Activated T-cell treated with anti-CD3 and anti-CD28 coated beads, Interleukin-2, amount 50 U/mL, for 1 hour (primary cell): Measurements from ENCODE around the gene CLEC20A.
A peak's percentile ranks its signal among the peaks of the same experiment; 100 is the strongest.
"Not testable (repeated sequence)": the region's sequence is repeated elsewhere in the genome, so short reads cannot be mapped to it uniquely, and the experiment has no call there.

Experiments used
- DNase-seq: peaks from one replicate; pipeline ENCODE4 v3.0.0-alpha.2; 2020

The CLEC20A gene

GRCh38 chr1:178528953-178529335 is 32.2 kb upstream of the CLEC20A start:
- DNase-seq = no peak

DNA sequence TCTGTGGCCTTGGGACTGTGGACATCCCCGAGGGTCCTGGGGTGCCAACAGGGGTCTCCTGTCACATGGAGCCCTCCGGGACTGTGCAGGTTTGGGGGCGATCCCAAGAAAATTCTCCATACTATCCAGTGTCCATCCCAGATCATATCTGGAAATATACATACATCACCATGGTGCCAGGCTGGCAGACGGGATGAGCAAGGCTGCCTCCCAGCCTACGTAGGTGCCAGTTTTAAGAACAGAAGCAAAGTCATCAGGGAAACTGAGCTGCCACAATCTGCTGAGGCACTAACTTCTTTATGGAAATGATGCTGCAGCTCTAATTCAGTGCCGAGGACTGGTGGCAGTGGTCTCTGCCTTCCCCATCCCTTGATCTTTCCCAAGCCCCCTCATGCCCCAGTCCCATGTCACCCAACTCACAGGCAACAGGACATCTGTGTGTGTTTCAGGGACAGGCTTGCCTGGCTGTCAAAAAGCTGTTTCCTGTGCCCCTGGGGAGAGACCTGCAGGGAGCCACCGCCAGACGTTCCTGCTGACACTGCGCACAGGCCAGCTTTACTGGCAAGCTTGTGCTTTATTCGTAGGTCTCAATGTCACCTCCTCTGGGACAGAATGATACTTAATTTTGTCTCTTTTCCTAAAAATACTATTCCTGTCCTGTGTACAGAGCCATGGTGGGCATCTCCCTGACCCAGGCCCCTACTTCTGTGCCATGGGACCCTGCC is 31.6 kb upstream of the CLEC20A start:
- no peak for DNase-seq

DNA sequence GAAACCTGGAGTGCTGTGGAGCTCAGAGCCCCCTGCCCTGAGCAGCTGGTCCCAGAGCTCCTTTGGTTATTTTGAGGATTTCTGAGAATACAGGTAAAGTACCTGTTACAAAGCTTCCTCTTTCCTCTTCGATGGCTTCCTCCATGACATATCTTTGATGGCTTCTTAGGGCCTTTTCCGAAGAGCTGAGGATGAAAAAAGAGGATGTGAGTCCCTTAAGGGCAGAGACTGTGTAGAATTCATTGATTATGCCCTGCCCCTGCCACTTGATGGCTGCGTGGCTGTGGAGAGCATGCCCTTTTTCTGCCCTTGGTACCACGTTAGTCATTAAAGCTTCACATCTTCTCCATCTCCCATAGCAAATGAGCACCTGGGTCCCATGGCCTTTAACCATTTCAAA is 30.4 kb upstream of the CLEC20A start:
- no peak for DNase-seq

- no peak for DNase-seq
Measured at GRCh38 chr1:178521241-178521640, 24.5 kb upstream of the CLEC20A start.

DNA sequence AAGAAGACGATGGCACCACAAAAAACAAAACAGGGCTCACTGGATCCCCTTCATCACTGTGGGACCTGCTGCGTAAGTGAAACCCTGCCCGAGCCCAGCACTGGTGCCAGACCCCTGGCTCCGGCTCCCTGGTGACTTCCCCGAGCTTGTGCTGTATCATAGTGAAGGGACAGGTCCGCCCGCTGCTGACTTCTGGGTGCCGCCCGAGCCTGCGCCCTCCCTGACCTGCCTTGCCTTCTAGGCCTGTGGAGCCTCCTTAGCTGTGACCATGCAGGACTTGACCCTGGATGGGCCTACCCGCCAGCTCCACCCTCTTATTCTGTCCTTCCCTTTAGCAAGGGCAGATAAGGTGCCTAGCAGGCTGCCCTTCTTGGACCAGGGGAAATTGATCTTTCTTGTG is 24.0 kb upstream of the CLEC20A start:
- DNase-seq = no peak

- DNase-seq = no peak
Measured at GRCh38 chr1:178518894-178519293, 22.1 kb upstream of the CLEC20A start.

DNA sequence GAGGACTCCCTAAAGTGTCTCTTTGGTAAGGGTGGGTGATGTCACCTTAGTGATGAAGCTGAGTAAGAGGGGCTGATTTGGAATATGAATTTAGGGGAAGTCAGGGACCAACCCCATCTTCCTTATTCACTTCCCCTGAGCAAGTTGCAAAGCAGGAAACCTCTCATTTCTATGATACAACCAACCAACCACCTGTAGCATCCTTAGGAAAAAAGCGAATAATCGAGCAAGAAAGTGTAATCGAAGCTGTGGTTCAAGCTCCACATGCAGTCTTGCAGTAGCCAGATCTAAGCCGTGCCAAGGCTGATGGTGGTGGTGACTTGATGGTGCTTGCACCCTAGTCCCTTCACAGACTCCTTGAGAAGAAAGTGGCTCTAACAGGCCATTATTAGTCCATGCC is 19.3 kb upstream of the CLEC20A start:
- no peak for DNase-seq

- DNase-seq = no peak
Measured at GRCh38 chr1:178513278-178513983, 16.7 kb upstream of the CLEC20A start.

DNA sequence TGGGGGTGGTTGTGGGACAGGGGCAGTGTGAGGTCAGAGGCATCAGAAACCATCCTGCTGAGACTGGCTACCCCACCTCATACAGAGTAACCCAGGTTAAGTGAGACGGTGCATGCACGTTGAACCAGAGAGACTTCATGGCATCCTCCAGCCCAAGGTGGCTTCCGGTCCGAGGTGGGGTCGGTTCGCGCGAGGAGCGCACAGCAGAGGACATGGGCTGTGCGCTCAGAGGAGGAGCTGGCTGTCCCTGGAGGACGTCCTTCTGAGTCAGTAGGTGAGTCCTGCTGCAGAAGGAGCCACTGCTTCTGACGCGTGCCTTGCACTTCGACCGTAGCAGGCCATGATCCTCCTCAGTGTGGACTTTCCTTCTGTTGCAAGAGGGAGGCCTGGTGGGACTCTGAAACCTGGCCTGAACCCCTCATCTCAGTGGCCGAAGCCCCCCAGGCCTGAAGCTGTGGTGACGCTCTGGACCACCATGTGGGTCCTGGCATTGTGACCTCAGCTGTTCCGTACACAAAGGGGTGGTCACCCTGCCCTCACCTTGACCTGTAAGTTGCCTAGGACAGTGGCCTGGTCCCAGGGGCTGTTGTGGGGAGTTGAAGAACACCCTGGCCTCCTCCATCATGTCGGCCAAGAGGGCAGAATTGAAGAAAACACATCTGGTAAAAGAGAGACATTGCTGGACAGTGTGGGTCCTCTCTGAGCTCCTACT is 16.0 kb upstream of the CLEC20A start, which contains the start of gene TEX35:
TEX35 (plus strand) TSS at position 544 of the 712 bp plus-strand sequence; CDS start at position 624, 80 bp downstream.
- no peak for DNase-seq

DNA sequence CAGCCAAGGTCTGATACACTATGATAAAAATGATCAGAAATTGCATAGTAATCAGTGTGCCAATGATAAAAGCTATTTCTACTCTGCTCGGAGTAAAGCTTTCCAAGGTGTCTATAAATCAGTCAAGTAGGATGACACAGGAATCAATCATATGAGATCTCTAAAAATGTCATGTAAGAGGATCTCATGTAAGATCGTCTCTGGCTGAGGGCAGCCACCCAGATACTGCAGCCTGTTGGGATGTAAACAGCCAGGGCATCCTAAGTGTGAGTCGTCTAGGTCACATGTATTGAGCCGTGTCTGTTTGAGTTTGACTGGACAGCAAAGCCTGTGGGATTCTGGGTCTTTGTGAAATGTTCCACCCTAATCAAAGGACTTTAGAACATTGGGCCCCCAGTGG is 13.4 kb upstream of the CLEC20A start:
- no peak for DNase-seq

DNA sequence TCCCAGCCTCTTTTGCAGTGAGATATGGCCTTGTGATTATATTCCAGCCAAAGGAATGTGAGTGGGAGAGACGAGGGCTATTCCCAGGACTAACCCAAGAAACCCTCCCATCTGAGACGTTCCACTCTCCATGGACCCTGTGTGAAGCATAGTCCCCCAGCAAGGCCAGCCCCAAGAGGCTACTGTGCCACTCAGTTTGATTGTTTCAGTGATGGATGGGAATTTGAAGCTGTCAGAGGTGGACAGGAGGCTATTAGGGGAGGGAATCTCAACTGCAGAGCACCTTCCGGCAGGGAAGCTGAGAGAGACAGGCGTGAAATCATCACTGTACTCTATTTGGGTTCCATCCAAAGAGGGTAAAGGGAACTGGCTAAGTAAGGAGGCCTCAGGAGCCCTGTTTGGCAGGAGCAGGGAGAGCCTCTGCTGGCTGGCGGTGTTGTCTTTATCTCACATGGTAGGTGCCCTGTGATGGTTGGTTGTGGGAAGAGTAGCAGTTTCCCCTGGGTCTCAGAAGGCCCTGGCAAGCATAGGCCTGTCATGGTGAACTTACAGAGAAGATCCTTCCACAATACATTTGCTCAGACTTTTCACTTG is 12.7 kb upstream of the CLEC20A start:
- no peak for DNase-seq

- DNase-seq = no peak
Measured at GRCh38 chr1:178506669-178507068, 9.9 kb upstream of the CLEC20A start.

- DNase-seq = no peak
Measured at GRCh38 chr1:178506177-178506576, 9.4 kb upstream of the CLEC20A start.

DNA sequence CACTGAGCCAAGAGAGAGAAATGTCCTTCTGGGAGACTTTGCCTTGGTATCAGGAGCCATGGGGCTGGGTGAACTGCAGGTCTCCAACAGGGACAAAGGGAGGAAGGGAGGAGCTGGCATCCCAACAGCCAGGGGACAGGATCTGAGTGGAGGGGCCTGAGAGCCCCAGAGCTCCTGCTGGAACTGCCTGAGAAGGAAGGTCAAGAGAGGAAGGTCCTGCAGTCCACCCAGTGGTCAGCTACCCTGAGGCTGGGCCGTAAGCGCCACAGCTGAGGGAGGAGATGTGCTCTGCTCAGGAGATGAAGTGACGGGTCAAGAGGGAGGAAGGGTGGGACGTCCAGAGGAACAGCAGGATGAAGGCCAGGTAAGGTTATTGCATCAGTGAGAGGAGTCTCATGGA is 7.5 kb upstream of the CLEC20A start:
- DNase-seq = no peak

DNA sequence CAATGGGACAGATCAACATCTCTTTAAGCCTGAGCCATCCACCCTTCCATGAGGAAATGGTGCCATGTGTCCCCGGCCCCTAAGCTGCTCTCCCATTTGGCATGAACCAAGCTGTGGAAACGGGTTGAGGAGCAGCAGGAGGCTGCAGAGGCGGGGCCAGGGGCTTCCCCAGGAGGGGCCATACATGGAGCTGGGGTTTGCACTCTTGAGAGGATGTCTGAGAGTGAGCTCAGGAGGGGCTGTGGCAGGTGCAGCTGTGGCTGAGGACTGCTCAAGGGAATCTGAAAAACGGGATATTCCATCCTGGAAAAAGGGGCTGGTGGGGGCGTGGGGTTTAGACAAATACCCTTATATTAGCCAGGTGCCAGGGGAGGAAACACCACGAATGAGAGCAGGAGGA is 7.1 kb upstream of the CLEC20A start:
- DNase-seq = no peak

DNA sequence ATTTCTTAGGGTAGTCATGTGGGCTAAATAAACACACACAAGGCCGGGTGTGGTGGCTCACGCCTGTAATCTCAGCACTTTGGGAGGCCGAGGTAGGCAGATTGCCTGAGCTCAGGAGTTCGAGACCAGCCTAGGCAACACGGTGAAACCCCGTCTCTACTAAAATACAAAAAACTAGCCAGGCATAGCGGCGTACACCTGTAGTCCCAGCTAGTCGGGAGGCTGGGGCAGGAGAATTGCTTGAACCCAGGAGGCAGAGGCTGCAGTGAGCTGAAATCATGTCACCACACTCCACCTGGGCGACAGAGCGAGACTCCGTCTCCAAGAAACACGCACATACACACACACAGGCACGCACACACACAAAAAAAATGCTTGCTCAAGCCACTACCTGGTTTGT is 6.6 kb upstream of the CLEC20A start:
- DNase-seq = not testable (repeated sequence)

DNA sequence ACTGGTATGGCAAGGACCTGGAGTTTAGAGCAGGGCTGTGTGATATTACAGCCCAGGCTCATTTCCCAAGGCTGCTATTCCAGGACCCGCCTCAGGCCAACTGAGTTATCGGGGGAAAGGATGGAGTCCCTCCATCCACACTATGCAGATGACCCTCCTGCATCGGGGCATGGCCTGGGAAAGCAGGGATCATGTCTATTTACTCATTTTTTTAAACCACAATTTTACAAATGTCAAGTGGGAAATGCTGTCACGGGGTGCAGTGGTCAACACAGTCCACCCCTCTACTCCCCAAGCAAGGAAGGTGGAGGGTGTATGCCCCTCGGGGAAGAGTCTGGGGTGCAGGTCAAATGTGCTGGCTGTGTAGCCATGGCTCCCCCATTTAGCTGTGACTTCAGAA is 6.1 kb upstream of the CLEC20A start:
- DNase-seq = no peak

DNA sequence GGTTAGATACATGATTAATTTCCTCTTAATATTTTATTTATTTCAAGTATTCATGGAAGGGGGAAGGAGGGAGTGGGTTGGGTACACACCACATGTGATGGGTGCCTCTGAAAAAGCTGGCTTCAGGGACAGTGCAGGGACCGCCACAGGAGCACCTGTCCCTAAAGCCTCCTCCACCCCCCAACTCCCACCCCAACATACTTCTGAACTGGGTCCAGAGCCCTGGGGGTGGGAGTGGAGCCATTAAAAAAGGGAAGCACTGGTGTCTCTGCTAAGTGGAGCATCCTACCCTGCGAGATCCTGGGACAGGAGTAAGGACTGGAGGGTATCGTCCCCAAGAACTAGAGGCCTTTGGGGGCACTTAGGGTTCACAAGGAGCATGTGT is 5.6 kb upstream of the CLEC20A start:
- DNase-seq = no peak

GRCh38 chr1:178501705-178502329 is 5.1 kb upstream of the CLEC20A start:
- DNase-seq = peak; percentile 38

GRCh38 chr1:178500936-178501554 is 4.3 kb upstream of the CLEC20A start:
- DNase-seq = no peak

DNA sequence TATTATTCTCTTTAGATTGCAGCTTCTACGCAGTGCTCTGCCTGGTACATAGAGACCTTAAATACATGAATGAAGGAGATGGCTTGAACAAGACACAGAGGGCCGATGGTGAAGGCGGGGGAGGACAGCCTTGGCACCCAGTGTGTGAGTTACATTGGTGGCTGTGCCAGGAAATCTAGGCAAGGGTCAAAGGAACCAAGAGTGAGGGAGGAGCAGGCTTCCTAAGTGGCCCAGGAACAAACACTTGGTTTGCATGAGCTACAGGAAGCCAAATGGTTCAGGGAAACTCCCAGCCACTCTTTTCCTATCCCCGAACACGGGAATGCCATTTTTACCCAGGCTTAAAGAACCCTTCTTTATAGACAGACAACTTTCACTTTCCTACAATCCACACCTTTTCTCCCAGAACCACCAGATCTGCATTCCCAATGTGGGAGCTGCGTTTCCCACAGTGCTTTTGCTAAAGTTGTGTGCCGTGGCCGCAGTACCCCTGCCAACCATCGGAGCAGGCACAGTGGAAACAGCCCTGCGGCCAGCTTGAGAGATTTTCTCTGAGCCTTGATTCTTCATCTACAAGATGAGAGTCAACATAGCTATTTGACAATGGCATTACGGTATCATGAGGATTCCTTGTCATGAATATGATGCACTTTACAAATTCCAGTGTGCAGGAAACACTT is 3.5 kb upstream of the CLEC20A start:
- DNase-seq = no peak
